ENCODE results near the gene FAXDC2.
A peak's percentile ranks its signal among the peaks of the same experiment; 100 is the strongest.

Gene FAXDC2

DNA sequence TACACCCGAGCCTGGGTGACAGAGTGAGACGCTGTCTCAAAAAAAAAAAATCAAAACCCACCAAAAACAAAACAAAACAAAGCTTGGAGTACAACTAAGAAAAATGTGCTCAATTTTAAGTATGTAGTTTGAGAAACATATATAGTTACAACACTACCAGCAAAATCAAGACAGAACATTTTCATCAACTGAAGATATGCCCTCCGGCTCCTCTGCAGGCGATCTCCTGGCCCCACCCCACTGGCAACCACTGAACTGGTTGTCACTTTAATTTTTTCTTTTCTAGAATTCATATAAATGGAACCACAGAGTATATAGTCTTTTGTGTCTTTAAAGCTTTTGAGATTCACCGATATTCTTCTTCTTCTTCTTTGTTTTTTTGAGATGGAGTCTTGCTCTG lies 43.0 kb upstream of the FAXDC2 start:
- no peak overlapping the region for H3K4me3 ChIP-seq (ENCODE audit: control insufficient read depth, low read depth, low read length)
- no peak for DNase-seq (ENCODE audit: low read depth)
- TF ChIP-seq CTCF (conservative IDR thresholded peaks at IDR 0.05; ENCODE audit: control insufficient read depth, insufficient read depth, low read depth, low read length), result no peak

DNA sequence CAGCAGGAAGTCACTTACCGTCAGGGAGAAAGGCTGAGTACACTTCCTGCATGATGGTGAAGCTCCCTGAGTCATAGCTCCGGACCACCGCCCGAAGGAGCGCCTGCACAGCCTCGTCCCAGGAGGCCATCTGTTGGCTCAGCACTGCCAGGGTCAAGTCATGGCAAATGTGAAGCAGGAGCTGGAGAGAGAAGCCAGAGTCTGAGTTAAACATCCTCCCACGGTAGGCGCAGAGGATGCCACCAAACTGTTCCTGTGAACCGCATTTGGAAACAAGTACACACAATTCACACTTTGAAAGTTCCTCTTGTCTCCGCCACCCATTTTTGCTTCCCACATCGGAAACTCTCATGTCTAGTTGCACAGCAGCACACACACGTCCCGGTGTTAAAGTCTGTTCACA lies 42.0 kb upstream of the FAXDC2 start:
- no peak for TF ChIP-seq CTCF (conservative IDR thresholded peaks at IDR 0.05; ENCODE audit: control insufficient read depth, insufficient read depth, low read depth, low read length)
- no peak overlapping the region for H3K4me3 ChIP-seq (ENCODE audit: control insufficient read depth, low read depth, low read length)
- DNase-seq (ENCODE audit: low read depth), result peak; percentile 29

DNA sequence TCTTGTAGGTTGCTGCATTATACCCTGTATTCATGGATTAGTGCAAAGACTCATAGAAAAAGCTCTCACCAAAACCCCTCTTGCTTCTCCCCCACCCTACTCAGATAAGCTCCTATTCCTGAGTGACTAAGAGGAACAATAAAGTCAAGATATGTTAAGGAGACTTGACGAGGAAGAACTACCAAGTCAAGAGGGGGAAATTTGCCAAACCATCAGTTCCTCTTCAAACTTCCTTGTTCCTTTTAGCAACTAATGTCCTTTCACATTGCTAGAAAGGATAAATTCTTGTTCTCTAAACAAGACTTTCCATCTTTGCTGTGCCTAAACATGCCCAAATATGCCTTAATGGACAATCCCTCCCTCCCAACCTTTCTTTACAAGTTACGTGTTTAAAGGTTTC lies 35.0 kb upstream of the FAXDC2 start:
- no peak for DNase-seq (ENCODE audit: low read depth)
- no peak overlapping the region for H3K4me3 ChIP-seq (ENCODE audit: control insufficient read depth, low read depth, low read length)
- no peak for TF ChIP-seq CTCF (conservative IDR thresholded peaks at IDR 0.05; ENCODE audit: control insufficient read depth, insufficient read depth, low read depth, low read length)

DNA sequence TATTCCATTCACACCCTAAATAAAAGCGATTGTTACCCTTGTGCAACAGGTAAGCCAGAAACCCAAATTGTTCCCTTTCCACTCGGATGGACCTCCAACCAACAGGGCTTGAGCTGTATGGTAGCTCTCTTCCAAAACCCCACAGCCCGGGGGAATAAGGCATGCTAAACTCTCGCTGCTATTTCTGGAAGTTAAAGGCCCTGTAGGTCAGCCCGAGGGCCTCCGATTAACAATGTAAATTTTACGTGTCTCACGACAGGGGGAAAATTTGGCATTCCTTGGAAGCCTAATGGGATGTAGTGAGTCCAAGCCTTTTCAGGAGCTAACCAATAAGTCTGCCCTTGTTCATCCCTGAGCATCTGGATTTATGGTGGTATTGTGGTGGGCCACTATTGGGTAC lies 34.0 kb upstream of the FAXDC2 start:
- TF ChIP-seq CTCF (conservative IDR thresholded peaks at IDR 0.05; ENCODE audit: control insufficient read depth, insufficient read depth, low read depth, low read length), result no peak
- no peak overlapping the region for H3K4me3 ChIP-seq (ENCODE audit: control insufficient read depth, low read depth, low read length)

GRCh38 chr5:154881986-154882385 lies 31.6 kb upstream of the FAXDC2 start:
- no peak for TF ChIP-seq CTCF (conservative IDR thresholded peaks at IDR 0.05; ENCODE audit: control insufficient read depth, insufficient read depth, low read depth, low read length)
- H3K4me3 ChIP-seq (ENCODE audit: control insufficient read depth, low read depth, low read length), result no peak overlapping the region
- no peak for DNase-seq (ENCODE audit: low read depth)

More for the DNA sequence above, 34.0 kb upstream of the FAXDC2 start:
- no peak for DNase-seq (ENCODE audit: low read depth)

GRCh38 chr5:154878642-154879335 lies 28.4 kb upstream of the FAXDC2 start:
- H3K4me3 ChIP-seq (ENCODE audit: control insufficient read depth, low read depth, low read length), result no peak overlapping the region
- no peak for TF ChIP-seq CTCF (conservative IDR thresholded peaks at IDR 0.05; ENCODE audit: control insufficient read depth, insufficient read depth, low read depth, low read length)
- DNase-seq (ENCODE audit: low read depth), result no peak

All from fibroblast of mammary gland (primary cell).